ENCODE results near the gene CPNE6.

The CPNE6 gene

DNA sequence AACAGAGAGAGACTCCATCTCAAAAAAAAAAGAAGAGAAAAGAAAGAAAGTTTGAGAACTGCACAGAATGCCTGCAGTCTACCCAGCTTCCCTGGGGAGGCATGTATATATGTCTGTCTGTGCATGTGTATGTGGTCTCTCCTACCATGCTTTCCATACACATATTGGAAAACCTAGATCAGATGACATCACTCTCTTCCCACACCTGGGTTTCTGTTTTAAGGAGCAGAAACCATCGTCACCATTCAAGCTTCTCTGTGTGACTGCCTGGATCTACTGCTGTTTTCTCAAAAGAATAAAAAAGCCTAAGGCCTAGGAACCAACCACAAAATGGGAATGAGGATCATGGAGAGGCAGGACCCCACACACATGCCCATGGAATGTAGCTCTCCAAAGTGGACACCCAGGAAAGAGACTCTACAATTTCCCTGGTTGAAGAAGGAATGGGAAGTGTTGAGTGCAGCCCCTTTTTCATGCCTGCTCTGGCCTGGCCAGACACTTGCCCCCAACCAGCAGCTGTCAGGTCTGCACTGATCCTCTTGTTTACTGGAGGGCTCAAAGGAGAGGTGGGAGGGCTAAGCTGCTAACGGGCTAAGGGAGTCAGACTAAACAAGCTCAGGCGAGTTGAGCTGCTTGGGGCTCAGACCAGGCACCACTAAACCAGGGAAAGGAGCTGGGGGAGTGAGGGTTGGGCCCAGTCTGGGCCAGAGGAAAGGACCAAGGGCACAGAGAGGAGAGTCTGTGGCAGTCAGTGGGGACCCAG lies 15.0 kb downstream of the CPNE6 start:
- ATAC-seq: no peak
- TF ChIP-seq SNAI2 (CRISPR knock-in tag; IDR thresholded peaks at IDR 0.05) (no peak), ZC3H10 (CRISPR knock-in tag; IDR thresholded peaks at IDR 0.05) (no peak)

DNA sequence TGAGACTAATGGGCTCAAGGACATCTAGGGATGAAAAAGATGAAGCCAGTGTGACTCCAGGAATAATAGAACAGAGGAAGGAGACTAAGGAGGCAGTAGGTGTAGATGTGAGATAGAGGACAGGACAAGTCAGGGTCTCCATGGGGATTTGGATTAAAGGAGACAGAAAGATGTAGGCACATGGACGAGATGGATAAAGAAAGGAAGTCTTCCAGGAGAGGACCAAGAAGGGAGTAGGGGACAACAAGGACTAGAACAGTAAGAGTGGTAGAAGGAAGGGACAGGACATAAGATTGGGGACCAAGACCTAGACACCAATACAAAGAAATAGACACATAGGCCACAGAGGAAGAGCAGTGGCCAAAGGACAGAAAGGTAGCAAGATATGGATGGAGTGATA lies 15.6 kb downstream of the CPNE6 start:
- no peak for ATAC-seq
- TF ChIP-seq TCF4 (CRISPR knock-in tag; IDR thresholded peaks at IDR 0.05; ENCODE audit: borderline replicate concordance) (no peak), ISL1 (CRISPR knock-in tag; IDR thresholded peaks at IDR 0.05) (no peak), ZFP30 (CRISPR knock-in tag; IDR thresholded peaks at IDR 0.05) (no peak), PPARA (CRISPR knock-in tag; IDR thresholded peaks at IDR 0.05; ENCODE audit: borderline replicate concordance) (no peak), CSDC2 (CRISPR knock-in tag; IDR thresholded peaks at IDR 0.05) (no peak), SNAI2 (CRISPR knock-in tag; IDR thresholded peaks at IDR 0.05) (no peak), TOX (CRISPR knock-in tag; IDR thresholded peaks at IDR 0.05; ENCODE audit: borderline replicate concordance) (no peak), BACH2 (CRISPR knock-in tag; IDR thresholded peaks at IDR 0.05; ENCODE audit: borderline replicate concordance) (no peak), ARNTL (CRISPR knock-in tag; IDR thresholded peaks at IDR 0.05; ENCODE audit: borderline replicate concordance, low read depth) (no peak), OSR1 (CRISPR knock-in tag; IDR thresholded peaks at IDR 0.05) (no peak), ZNF70 (CRISPR knock-in tag; IDR thresholded peaks at IDR 0.05) (no peak), ZNF565 (CRISPR knock-in tag; conservative IDR thresholded peaks at IDR 0.05; ENCODE audit: low read depth) (no peak), ESRRG (CRISPR knock-in tag; IDR thresholded peaks at IDR 0.05) (no peak)
- TF ChIP-seq, protein P1, sequence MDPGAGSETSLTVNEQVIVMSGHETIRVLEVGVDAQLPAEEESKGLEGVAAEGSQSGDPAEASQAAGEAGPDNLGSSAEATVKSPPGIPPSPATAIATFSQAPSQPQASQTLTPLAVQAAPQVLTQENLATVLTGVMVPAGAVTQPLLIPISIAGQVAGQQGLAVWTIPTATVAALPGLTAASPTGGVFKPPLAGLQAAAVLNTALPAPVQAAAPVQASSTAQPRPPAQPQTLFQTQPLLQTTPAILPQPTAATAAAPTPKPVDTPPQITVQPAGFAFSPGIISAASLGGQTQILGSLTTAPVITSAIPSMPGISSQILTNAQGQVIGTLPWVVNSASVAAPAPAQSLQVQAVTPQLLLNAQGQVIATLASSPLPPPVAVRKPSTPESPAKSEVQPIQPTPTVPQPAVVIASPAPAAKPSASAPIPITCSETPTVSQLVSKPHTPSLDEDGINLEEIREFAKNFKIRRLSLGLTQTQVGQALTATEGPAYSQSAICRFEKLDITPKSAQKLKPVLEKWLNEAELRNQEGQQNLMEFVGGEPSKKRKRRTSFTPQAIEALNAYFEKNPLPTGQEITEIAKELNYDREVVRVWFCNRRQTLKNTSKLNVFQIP (CRISPR knock-in tag; IDR thresholded peaks at IDR 0.05; ENCODE audit: borderline replicate concordance, low read depth): no peak
- TF ChIP-seq, protein P2, sequence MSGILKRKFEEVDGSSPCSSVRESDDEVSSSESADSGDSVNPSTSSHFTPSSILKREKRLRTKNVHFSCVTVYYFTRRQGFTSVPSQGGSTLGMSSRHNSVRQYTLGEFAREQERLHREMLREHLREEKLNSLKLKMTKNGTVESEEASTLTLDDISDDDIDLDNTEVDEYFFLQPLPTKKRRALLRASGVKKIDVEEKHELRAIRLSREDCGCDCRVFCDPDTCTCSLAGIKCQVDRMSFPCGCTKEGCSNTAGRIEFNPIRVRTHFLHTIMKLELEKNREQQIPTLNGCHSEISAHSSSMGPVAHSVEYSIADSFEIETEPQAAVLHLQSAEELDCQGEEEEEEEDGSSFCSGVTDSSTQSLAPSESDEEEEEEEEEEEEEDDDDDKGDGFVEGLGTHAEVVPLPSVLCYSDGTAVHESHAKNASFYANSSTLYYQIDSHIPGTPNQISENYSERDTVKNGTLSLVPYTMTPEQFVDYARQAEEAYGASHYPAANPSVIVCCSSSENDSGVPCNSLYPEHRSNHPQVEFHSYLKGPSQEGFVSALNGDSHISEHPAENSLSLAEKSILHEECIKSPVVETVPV (CRISPR knock-in tag; IDR thresholded peaks at IDR 0.05): no peak
- TF ChIP-seq, protein P3, sequence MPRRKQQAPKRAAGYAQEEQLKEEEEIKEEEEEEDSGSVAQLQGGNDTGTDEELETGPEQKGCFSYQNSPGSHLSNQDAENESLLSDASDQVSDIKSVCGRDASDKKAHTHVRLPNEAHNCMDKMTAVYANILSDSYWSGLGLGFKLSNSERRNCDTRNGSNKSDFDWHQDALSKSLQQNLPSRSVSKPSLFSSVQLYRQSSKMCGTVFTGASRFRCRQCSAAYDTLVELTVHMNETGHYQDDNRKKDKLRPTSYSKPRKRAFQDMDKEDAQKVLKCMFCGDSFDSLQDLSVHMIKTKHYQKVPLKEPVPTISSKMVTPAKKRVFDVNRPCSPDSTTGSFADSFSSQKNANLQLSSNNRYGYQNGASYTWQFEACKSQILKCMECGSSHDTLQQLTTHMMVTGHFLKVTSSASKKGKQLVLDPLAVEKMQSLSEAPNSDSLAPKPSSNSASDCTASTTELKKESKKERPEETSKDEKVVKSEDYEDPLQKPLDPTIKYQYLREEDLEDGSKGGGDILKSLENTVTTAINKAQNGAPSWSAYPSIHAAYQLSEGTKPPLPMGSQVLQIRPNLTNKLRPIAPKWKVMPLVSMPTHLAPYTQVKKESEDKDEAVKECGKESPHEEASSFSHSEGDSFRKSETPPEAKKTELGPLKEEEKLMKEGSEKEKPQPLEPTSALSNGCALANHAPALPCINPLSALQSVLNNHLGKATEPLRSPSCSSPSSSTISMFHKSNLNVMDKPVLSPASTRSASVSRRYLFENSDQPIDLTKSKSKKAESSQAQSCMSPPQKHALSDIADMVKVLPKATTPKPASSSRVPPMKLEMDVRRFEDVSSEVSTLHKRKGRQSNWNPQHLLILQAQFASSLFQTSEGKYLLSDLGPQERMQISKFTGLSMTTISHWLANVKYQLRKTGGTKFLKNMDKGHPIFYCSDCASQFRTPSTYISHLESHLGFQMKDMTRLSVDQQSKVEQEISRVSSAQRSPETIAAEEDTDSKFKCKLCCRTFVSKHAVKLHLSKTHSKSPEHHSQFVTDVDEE (CRISPR knock-in tag; IDR thresholded peaks at IDR 0.05): no peak
- TF ChIP-seq, protein P4, sequence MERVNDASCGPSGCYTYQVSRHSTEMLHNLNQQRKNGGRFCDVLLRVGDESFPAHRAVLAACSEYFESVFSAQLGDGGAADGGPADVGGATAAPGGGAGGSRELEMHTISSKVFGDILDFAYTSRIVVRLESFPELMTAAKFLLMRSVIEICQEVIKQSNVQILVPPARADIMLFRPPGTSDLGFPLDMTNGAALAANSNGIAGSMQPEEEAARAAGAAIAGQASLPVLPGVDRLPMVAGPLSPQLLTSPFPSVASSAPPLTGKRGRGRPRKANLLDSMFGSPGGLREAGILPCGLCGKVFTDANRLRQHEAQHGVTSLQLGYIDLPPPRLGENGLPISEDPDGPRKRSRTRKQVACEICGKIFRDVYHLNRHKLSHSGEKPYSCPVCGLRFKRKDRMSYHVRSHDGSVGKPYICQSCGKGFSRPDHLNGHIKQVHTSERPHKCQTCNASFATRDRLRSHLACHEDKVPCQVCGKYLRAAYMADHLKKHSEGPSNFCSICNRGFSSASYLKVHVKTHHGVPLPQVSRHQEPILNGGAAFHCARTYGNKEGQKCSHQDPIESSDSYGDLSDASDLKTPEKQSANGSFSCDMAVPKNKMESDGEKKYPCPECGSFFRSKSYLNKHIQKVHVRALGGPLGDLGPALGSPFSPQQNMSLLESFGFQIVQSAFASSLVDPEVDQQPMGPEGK (CRISPR knock-in tag; IDR thresholded peaks at IDR 0.05; ENCODE audit: borderline replicate concordance): no peak

- no peak for ATAC-seq
- TF ChIP-seq, protein P4 (CRISPR knock-in tag; IDR thresholded peaks at IDR 0.05; ENCODE audit: borderline replicate concordance): no peak
- TF ChIP-seq CSDC2 (CRISPR knock-in tag; IDR thresholded peaks at IDR 0.05): no peak
- TF ChIP-seq ARNTL (CRISPR knock-in tag; IDR thresholded peaks at IDR 0.05; ENCODE audit: borderline replicate concordance, low read depth): no peak
- TF ChIP-seq, protein P3 (CRISPR knock-in tag; IDR thresholded peaks at IDR 0.05): no peak
- no peak for TF ChIP-seq ZNF8 (CRISPR knock-in tag; IDR thresholded peaks at IDR 0.05)
- TF ChIP-seq ISL1 (CRISPR knock-in tag; IDR thresholded peaks at IDR 0.05): no peak
- no peak for TF ChIP-seq OSR1 (CRISPR knock-in tag; IDR thresholded peaks at IDR 0.05)
- TF ChIP-seq, protein P1 (CRISPR knock-in tag; IDR thresholded peaks at IDR 0.05; ENCODE audit: borderline replicate concordance, low read depth): no peak
These were observed 16.7 kb downstream of the CPNE6 start for GRCh38 chr14:24088095-24088494.

Measured in SK-N-SH treated with all-trans-retinoic acid at 6 μM for 48 hours (cell line).